Measurements from ENCODE around the gene SMARCC2. TPM values are rescaled to one million over a fixed set of nuclear protein-coding genes. Genes with fewer than 3 reads are reported as not detected.

SMARCC2 gene
- total RNA-seq, 1 donor from 2014 or later: 67.1 TPM

DNA sequence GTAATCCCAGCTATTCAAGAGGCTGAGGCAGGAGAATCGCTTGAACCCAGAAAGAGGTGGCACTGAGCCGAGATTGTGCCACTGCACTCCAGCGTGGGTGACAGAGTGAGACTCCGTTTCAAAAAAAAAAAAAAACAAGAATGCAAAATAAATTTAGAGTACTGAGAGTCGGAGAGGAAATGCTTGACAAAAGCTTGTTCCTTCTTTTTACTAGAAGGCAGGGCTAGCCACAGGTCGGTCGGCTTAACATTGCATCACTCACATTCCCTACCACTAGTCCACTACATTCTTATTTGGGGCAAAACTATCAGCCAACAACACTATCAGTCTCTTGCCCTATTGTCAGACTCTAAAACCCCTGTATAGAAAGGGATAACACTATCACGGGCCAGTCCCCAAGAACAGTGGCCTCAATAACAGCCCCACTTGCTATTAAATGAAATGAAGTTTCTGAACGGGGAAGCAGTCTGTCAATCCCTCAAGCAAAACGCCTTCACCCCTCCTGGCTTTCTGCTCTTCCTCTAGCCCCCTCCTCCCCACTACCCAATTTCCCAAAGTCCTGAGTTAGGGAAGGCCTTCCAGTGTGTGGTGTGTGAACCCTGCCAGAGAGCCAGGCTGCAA is 31.4 kb upstream of the SMARCC2 start:
- intact Hi-C loops (cut with micrococcal nuclease): no loop called here

DNA sequence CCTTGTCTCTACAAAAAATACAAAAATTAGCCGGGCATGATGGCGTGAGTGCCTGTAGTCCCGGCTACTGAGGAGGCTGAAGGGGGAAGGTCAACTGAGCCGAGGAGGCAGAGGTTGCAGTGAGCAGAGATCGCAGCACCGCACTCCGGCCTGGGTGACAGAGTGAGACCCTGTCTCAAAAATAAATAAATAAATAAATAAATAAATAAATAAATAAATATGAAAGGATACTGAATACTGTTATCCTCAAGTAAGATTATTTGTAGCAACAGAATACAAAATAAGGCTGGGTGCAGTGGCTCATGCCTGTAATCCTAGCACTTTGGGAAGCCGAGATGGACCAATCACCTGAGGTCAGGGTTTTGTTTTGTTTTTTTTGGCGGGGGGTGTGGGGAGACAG is 30.6 kb upstream of the SMARCC2 start:
- DNase-seq: no peak
- peak overlapping the region; percentile 99 for H3K27ac ChIP-seq (replicated peaks)
- TF ChIP-seq, protein P1, sequence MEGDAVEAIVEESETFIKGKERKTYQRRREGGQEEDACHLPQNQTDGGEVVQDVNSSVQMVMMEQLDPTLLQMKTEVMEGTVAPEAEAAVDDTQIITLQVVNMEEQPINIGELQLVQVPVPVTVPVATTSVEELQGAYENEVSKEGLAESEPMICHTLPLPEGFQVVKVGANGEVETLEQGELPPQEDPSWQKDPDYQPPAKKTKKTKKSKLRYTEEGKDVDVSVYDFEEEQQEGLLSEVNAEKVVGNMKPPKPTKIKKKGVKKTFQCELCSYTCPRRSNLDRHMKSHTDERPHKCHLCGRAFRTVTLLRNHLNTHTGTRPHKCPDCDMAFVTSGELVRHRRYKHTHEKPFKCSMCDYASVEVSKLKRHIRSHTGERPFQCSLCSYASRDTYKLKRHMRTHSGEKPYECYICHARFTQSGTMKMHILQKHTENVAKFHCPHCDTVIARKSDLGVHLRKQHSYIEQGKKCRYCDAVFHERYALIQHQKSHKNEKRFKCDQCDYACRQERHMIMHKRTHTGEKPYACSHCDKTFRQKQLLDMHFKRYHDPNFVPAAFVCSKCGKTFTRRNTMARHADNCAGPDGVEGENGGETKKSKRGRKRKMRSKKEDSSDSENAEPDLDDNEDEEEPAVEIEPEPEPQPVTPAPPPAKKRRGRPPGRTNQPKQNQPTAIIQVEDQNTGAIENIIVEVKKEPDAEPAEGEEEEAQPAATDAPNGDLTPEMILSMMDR (IDR thresholded peaks at IDR 0.05; ENCODE audit: borderline replicate concordance): no peak
- intact Hi-C loops (cut with micrococcal nuclease): no loop called here
- peaks cover 58% of the 10 kb centered on the region for H3K4me1 ChIP-seq
- H3K9me3 ChIP-seq (replicated peaks): no peaks in the 10 kb centered on the region
- H3K27me3 ChIP-seq (ENCODE audit: low read depth): no peaks in the 10 kb centered on the region
- peaks cover 24% of the 10 kb centered on the region for H3K36me3 ChIP-seq
- H3K4me3 ChIP-seq: peak overlapping the region; percentile 81

More for the DNA sequence above, 31.4 kb upstream of the SMARCC2 start:
- H3K27ac ChIP-seq (replicated peaks): peak overlapping the region; percentile 99
- H3K27me3 ChIP-seq (ENCODE audit: low read depth): no peaks in the 10 kb centered on the region
- peaks cover 63% of the 10 kb centered on the region for H3K4me1 ChIP-seq
- H3K9me3 ChIP-seq (replicated peaks): no peaks in the 10 kb centered on the region
- DNase-seq: no peak
- TF ChIP-seq, protein P1 (IDR thresholded peaks at IDR 0.05; ENCODE audit: borderline replicate concordance): no peak
- H3K36me3 ChIP-seq: peaks cover 15% of the 10 kb centered on the region
- peak overlapping the region; percentile 81 for H3K4me3 ChIP-seq

DNA sequence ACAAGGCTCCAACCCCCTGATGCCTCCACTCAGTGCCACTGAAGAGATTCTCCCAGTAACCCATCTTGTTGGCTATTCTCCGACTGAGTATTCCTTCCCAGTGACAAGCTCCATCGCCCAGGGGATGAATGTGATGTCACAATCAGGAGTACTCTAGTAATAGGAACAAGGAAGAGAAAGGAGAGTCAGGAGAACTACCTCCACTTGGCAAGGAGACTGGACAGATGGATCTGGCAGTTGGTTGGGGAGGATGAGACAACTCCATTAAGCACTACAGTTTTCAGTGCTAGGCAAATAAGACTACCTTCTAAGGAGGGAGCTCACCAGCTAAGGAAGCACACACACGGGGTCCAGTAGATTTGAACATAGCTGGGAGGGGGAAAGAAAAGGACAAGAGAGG is 27.2 kb upstream of the SMARCC2 start:
- H3K36me3 ChIP-seq: peaks cover 57% of the 10 kb centered on the region
- peaks cover 29% of the 10 kb centered on the region for H3K4me1 ChIP-seq
- no peak overlapping the region for H3K27ac ChIP-seq (replicated peaks)
- DNase-seq: no peak
- TF ChIP-seq, protein P1 (IDR thresholded peaks at IDR 0.05; ENCODE audit: borderline replicate concordance): no peak
- intact Hi-C loops (cut with micrococcal nuclease): no loop called here
- H3K27me3 ChIP-seq (ENCODE audit: low read depth): no peaks in the 10 kb centered on the region
- H3K9me3 ChIP-seq (replicated peaks): no peaks in the 10 kb centered on the region
- H3K4me3 ChIP-seq: no peak overlapping the region

DNA sequence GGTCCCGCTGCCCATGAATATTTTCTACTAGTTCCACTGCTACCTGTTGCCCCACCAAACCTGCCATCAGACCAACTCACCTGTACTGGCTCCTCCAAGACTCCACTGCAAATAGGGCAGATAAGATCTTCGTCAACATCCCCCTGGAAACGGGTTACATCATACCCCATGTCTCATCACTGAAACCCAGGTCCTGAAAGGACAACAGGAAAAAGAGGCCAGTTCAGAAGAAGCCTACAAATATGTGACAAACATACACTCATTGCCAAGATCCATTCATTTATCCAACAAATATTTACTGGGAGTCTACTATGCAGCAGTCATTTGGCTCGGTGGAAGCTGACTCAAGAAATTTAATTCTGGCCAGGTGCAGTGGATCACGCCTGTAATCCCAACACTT is 24.6 kb upstream of the SMARCC2 start:
- H3K4me1 ChIP-seq: peaks cover 3% of the 10 kb centered on the region
- H3K4me3 ChIP-seq: no peak overlapping the region
- intact Hi-C loops (cut with micrococcal nuclease): no loop called here
- H3K27ac ChIP-seq (replicated peaks): no peak overlapping the region
- peaks cover 83% of the 10 kb centered on the region for H3K36me3 ChIP-seq
- TF ChIP-seq, protein P1 (IDR thresholded peaks at IDR 0.05; ENCODE audit: borderline replicate concordance): no peak
- no peak for DNase-seq
- no peaks in the 10 kb centered on the region for H3K27me3 ChIP-seq (ENCODE audit: low read depth)
- H3K9me3 ChIP-seq (replicated peaks): no peaks in the 10 kb centered on the region

DNA sequence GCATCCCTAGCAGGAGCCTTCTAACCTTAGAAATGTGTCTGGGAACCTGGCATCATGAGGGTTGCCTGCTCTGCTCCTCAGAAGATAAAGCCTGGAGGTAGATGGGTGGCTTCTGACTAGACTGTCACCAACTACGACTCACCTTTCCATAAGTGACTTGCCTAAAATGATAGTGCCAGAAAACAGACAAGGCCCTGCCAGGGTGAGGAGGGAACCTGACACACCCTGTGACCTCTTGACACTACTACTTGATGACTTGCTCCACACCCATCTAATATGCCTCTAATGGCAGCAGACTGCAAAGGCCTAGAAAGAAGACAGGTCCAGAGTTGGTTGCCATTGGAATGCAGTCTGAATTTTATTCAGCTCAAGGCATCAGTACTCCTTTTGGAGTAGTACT is 23.1 kb upstream of the SMARCC2 start:
- DNase-seq: no peak
- Histone ChIP-seq H3K27ac (replicated peaks) (no peak overlapping the region), H3K9me3 (replicated peaks) (no peaks in the 10 kb centered on the region), H3K4me3 (no peak overlapping the region), H3K4me1 (no peaks in the 10 kb centered on the region), H3K27me3 (ENCODE audit: low read depth) (no peaks in the 10 kb centered on the region), H3K36me3 (peaks cover 98% of the 10 kb centered on the region)
- intact Hi-C loops (cut with micrococcal nuclease): no loop called here
- TF ChIP-seq, protein P1 (IDR thresholded peaks at IDR 0.05; ENCODE audit: borderline replicate concordance): no peak

Measured in left ventricle myocardium inferior (tissue), 1 donor.